ENCODE measurements around the gene GPAM. TPM values are rescaled to one million over a fixed set of nuclear protein-coding genes. Genes with fewer than 3 reads are reported as not detected.

The GPAM gene
- total and polyA plus RNA-seq, 4 donors: 35.5 to 214 (median 147) TPM

DNA sequence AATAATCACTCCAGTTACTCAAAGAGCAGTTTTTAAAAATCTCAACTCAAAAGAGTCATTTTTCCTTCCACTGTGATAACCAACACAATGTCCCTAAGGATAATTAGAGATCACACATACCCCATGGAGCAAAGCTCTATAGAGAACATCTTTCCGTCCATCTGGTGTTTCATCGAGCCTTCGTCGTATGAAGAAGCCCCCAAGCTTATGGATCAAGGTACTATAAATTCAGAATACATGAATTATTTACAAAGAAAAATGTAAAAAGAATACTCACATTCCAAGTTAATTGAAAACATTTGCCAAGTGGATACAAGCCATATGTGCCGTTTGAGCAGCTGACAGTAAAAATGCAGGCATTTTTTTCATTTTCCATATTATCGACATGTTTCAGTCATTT is 14.8 kb downstream of the GPAM start:
- WGBS: 93% methylated on average over 6 of the region's 6 CpGs
- H3K4me1 ChIP-seq (ENCODE audit: control insufficient read depth in 4 of 4, insufficient read depth in 4 of 4, low read length in 3 of 4): peaks cover 0 to 6% (median 0%) of the 10 kb centered on the region in 4 donors
- H3K9me3 ChIP-seq (ENCODE audit: control insufficient read depth in 4 of 4, low read length in 3 of 4): no peaks in the 10 kb centered on the region
- TF ChIP-seq SP1 (IDR thresholded peaks at IDR 0.05) (no peak), RXRA (IDR thresholded peaks at IDR 0.05) (no peak), FOXA1 (IDR thresholded peaks at IDR 0.05) (no peak), NR2F2 (IDR thresholded peaks at IDR 0.05) (no peak), TAF1 (conservative IDR thresholded peaks at IDR 0.05) (no peak), JUND (IDR thresholded peaks at IDR 0.05) (no peak), EGR1 (IDR thresholded peaks at IDR 0.05; ENCODE audit: low read depth in 2 of 2) (no peak), GABPA (IDR thresholded peaks at IDR 0.05 in 1 of 2, conservative IDR thresholded peaks at IDR 0.05 in 1 of 2) (no peak), RAD21 (IDR thresholded peaks at IDR 0.05) (no peak), YY1 (IDR thresholded peaks at IDR 0.05) (no peak), HNF4A (conservative IDR thresholded peaks at IDR 0.05) (no peak), HNF4G (IDR thresholded peaks at IDR 0.05) (no peak), FOXA2 (IDR thresholded peaks at IDR 0.05) (no peak)
- TF ChIP-seq, protein P1, sequence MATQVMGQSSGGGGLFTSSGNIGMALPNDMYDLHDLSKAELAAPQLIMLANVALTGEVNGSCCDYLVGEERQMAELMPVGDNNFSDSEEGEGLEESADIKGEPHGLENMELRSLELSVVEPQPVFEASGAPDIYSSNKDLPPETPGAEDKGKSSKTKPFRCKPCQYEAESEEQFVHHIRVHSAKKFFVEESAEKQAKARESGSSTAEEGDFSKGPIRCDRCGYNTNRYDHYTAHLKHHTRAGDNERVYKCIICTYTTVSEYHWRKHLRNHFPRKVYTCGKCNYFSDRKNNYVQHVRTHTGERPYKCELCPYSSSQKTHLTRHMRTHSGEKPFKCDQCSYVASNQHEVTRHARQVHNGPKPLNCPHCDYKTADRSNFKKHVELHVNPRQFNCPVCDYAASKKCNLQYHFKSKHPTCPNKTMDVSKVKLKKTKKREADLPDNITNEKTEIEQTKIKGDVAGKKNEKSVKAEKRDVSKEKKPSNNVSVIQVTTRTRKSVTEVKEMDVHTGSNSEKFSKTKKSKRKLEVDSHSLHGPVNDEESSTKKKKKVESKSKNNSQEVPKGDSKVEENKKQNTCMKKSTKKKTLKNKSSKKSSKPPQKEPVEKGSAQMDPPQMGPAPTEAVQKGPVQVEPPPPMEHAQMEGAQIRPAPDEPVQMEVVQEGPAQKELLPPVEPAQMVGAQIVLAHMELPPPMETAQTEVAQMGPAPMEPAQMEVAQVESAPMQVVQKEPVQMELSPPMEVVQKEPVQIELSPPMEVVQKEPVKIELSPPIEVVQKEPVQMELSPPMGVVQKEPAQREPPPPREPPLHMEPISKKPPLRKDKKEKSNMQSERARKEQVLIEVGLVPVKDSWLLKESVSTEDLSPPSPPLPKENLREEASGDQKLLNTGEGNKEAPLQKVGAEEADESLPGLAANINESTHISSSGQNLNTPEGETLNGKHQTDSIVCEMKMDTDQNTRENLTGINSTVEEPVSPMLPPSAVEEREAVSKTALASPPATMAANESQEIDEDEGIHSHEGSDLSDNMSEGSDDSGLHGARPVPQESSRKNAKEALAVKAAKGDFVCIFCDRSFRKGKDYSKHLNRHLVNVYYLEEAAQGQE (IDR thresholded peaks at IDR 0.05): no peak
- TF ChIP-seq, protein P2, sequence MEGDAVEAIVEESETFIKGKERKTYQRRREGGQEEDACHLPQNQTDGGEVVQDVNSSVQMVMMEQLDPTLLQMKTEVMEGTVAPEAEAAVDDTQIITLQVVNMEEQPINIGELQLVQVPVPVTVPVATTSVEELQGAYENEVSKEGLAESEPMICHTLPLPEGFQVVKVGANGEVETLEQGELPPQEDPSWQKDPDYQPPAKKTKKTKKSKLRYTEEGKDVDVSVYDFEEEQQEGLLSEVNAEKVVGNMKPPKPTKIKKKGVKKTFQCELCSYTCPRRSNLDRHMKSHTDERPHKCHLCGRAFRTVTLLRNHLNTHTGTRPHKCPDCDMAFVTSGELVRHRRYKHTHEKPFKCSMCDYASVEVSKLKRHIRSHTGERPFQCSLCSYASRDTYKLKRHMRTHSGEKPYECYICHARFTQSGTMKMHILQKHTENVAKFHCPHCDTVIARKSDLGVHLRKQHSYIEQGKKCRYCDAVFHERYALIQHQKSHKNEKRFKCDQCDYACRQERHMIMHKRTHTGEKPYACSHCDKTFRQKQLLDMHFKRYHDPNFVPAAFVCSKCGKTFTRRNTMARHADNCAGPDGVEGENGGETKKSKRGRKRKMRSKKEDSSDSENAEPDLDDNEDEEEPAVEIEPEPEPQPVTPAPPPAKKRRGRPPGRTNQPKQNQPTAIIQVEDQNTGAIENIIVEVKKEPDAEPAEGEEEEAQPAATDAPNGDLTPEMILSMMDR (IDR thresholded peaks at IDR 0.05; ENCODE audit: low read depth, low read length, missing input control): no peak
- TF ChIP-seq, protein P3, sequence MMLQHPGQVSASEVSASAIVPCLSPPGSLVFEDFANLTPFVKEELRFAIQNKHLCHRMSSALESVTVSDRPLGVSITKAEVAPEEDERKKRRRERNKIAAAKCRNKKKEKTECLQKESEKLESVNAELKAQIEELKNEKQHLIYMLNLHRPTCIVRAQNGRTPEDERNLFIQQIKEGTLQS (IDR thresholded peaks at IDR 0.05): no peak
- TF ChIP-seq, protein P4, sequence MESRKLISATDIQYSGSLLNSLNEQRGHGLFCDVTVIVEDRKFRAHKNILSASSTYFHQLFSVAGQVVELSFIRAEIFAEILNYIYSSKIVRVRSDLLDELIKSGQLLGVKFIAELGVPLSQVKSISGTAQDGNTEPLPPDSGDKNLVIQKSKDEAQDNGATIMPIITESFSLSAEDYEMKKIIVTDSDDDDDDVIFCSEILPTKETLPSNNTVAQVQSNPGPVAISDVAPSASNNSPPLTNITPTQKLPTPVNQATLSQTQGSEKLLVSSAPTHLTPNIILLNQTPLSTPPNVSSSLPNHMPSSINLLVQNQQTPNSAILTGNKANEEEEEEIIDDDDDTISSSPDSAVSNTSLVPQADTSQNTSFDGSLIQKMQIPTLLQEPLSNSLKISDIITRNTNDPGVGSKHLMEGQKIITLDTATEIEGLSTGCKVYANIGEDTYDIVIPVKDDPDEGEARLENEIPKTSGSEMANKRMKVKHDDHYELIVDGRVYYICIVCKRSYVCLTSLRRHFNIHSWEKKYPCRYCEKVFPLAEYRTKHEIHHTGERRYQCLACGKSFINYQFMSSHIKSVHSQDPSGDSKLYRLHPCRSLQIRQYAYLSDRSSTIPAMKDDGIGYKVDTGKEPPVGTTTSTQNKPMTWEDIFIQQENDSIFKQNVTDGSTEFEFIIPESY (IDR thresholded peaks at IDR 0.05): no peak
- H3K27ac ChIP-seq (ENCODE audit: low read depth in 1 of 2, low read length in 2 of 2): no peak overlapping the region
- H3K27me3 ChIP-seq (ENCODE audit: control insufficient read depth in 4 of 4, insufficient read depth in 4 of 4, low read length in 3 of 4): no peaks in the 10 kb centered on the region
- no peak overlapping the region for H3K4me3 ChIP-seq (ENCODE audit: low read depth in 1 of 3, low read length in 3 of 3)
- H3K9ac ChIP-seq (ENCODE audit: low read depth in 1 of 2, low read length in 2 of 2): no peak overlapping the region
- H3K36me3 ChIP-seq (ENCODE audit: control insufficient read depth in 4 of 4, insufficient read depth in 3 of 4, low read depth in 1 of 4, low read length in 3 of 4): peaks cover 8 to 86% (median 74%) of the 10 kb centered on the region in 4 donors
- DNase-seq (ENCODE audit: low spot score): no peak

DNA sequence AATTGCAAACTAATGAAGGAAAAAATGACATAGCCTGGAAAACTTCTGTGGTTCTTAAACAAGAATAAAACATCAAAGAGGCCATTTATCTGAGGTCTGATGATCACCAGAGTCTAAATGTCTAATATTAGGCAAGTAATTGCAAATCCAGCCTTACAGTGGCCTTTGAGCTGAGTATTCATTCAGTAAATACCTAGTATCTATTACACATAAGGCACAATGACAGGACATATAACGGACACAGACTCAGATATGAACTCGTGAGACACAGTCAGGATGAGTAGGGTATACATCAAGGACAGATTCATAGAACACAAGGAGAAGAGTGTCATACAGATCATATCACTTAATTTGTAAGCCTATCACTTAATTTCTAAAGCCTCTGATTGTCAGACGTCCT is 16.8 kb downstream of the GPAM start:
- Histone ChIP-seq H3K9me3 (ENCODE audit: control insufficient read depth in 4 of 4, low read length in 3 of 4) (no peaks in the 10 kb centered on the region), H3K4me1 (ENCODE audit: control insufficient read depth in 4 of 4, insufficient read depth in 4 of 4, low read length in 3 of 4) (no peaks in the 10 kb centered on the region), H3K36me3 (ENCODE audit: control insufficient read depth in 4 of 4, insufficient read depth in 3 of 4, low read depth in 1 of 4, low read length in 3 of 4) (peaks cover 8 to 83% (median 71%) of the 10 kb centered on the region in 4 donors), H3K4me3 (ENCODE audit: low read depth in 1 of 3, low read length in 3 of 3) (no peak overlapping the region), H3K27me3 (ENCODE audit: control insufficient read depth in 4 of 4, insufficient read depth in 4 of 4, low read length in 3 of 4) (no peaks in the 10 kb centered on the region), H3K27ac (ENCODE audit: low read depth in 1 of 2, low read length in 2 of 2) (peak overlapping the region; percentile 17 to 25), H3K9ac (ENCODE audit: low read depth in 1 of 2, low read length in 2 of 2) (no peak overlapping the region)
- WGBS: 83% methylated on average over 3 of the region's 3 CpGs
- no peak for DNase-seq (ENCODE audit: low spot score)
- TF ChIP-seq, protein P1 (IDR thresholded peaks at IDR 0.05): no peak
- TF ChIP-seq HNF4A (conservative IDR thresholded peaks at IDR 0.05) (peak; percentile 25 to 38), FOXA2 (IDR thresholded peaks at IDR 0.05) (no peak), HNF4G (IDR thresholded peaks at IDR 0.05) (no peak), RXRA (IDR thresholded peaks at IDR 0.05) (no peak), RAD21 (IDR thresholded peaks at IDR 0.05) (no peak), TAF1 (conservative IDR thresholded peaks at IDR 0.05) (no peak), JUND (IDR thresholded peaks at IDR 0.05) (no peak), SP1 (IDR thresholded peaks at IDR 0.05) (peak; percentile 13)
- TF ChIP-seq, protein P5, sequence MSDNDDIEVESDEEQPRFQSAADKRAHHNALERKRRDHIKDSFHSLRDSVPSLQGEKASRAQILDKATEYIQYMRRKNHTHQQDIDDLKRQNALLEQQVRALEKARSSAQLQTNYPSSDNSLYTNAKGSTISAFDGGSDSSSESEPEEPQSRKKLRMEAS (IDR thresholded peaks at IDR 0.05): no peak
- TF ChIP-seq, protein P2 (IDR thresholded peaks at IDR 0.05; ENCODE audit: low read depth, low read length, missing input control): no peak

All from liver (tissue), 9 donors.